ENCODE data around the gene PDCD10.

PDCD10 gene

DNA sequence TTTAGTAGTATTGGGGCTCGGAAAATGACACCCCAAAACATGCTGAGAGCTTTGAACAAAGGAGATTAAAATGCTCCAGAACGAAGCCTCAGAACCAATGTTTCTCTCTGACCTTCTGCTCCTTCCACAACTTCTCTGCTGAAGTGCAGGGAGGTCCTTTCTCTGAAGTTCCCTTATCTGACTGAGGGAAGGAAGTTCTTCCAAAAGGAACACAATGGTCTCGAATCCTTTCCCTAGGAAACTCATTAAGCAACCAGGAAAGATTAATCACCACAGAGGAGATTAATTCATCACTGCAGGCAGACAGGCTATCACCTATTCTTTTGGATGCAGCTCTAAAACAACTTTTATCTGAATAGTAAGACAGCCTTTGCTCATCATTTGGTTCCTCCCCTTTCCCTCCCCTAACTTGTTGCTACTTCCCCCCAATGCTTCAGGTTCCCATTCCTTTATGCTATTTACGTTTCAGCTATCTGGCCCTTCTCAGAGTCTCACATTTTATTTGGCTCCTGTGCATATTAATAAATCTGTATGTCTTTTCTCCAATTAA, 62.7 kb downstream of the PDCD10 start:
- DNase-seq, result no peak

DNA sequence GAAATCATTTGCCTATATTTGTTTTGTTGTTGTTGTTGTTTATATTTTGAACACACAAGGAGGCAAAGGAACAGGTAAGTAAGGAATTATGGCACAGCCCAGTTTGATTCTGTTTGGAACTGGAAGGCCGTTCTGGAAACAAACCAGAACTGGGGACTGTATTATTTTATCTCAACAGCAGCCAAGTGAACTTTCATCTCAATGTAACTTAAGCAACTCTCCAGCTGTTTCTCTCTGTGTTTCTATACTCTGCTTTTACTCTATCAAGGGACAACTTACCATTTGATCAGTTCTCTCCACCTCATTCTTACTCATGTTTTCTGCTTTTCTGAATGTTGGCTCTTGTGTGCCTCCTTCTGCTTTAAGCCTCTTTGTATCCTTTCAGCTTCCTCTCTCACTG, 65.0 kb downstream of the PDCD10 start:
- DNase-seq, result no peak

- DNase-seq, result no peak
Measured at GRCh38 chr3:167668651-167669050, 66.0 kb downstream of the PDCD10 start.

DNA sequence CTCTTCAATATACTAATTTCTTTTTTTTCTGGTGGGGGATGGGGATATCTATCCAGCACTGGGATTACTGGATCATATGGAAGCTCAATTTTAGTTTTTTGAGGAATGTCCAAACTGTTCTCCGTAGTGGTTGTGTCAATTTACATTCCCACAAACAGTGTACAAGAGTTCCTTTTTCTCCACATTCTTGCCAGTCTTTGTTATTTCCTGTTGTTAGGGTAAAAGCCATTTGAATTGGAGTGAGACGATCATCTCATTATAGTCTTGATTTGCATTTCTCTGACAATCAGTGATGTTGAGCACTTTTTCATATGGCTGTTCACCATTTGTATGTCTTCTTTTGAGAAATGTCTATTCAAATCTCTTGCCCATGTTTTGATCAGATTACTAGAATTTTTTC, 68.1 kb downstream of the PDCD10 start:
- DNase-seq, result no peak

DNA sequence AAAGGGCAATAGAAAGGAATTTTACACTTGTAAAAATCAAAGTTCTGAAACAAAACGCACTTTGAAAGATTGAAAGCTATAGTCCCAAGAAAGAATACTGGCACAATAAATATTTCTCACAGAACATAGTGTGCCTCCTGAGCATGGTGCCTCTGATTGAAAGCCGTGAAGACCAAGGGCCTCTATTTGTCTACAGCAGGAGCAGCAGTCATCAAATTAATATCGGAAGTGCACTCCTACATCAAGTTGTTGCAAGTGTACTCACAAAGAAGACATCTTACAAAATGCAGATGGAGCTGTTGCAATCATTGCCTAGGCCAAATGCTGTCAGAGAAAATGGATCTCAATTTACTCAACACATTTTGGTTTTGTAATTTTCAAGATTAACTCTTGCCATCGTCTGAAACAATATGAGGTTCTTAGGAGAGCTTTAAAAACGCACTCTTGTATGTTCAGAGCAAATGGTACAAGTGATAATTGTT, 71.7 kb downstream of the PDCD10 start:
- DNase-seq, result no peak

DNA sequence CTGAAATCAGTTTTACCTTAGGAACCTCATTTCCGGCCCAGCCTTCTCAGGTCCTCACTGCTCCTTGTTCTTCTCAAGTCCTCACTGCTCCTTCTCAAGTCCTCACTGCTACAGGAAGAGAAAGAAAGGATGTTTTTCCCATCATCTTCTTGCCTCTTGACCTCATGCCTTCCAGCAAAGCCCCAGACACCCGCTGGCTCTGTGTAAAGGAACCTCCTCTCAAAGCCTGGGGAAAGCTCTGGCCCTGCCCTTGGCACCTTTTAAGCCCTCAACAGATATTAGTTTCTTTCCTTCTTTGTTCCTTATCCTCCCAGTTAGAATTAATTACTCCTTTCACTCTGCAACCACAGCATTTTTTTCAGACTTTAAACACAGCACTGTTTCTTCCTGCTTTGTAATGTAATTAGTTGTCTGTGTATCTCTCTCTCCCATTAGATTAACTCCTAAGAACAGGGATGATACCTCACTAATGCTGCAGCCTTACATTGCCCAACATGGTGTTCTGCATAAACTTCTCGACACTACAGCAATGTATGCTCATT, 76.9 kb downstream of the PDCD10 start:
- no peak for DNase-seq

DNA sequence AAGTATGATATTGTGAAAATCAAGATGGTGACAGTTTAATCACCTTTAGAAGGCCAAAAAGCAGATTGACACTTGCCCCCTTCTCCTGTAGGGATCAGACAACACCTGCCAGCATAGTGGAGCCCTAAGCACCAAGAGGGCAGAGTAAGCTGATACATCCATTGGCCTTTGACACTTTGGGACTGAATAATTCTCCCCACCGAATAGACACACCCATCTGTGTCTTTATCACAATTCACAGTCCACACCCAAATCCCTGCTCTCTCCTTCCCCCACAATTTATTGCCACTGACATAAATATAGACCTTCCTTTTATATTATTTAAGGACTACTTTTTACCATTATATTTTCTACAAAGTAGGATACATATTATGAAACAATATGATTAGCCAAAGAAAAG, 77.9 kb downstream of the PDCD10 start:
- DNase-seq, result no peak

DNA sequence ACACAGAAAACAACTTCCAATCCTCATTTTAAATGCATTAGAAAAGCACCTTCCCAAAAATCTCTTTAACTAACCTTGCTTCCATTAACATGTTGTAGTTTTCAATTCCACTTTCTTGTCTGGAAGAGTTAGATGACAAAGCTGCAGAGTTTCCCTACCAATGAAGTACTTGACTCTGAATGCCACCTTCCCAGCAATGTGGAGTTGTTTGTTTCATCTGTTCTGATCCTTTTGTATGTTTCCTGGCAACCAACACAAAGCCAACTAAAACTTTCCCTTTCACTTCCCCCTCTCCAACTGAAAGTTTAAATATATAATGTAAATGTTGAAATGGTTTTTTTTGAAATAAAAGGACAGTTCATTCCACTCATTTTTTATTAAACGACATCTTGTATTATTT, 80.9 kb downstream of the PDCD10 start, which contains the start of gene WDR49:
Gene WDR49 (minus strand): TSS at position 183 of the 400 bp plus-strand sequence. CDS start 517 bp downstream, outside the sequence.
- DNase-seq, result no peak

DNA sequence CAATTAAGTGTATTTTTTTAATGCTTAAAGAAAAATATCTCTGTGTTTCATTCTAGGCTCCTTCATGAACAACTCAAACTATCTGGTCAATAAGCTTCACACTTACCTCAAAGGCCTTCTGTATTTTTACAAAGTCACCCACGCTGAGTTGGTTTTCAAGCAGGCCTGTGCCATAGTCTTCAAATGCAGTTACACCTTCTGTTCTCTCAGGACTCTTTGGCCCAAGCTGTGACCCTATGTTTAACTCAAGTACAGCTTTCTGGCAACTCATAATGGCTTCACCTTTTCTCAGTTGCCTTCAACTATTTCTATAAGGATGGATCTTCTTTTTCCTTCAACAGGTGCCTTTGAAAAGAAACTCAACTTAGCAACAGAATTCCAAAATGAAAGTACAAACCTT, 81.5 kb downstream of the PDCD10 start:
- no peak for DNase-seq

- no peak for DNase-seq
Measured at GRCh38 chr3:167651826-167652225, 82.9 kb downstream of the PDCD10 start.

GRCh38 chr3:167650459-167650858, 84.2 kb downstream of the PDCD10 start:
- DNase-seq, result no peak

- no peak for DNase-seq
Measured at GRCh38 chr3:167649746-167650145, 84.9 kb downstream of the PDCD10 start.

- DNase-seq, result no peak
Measured at GRCh38 chr3:167644611-167645010, 90.1 kb downstream of the PDCD10 start.

All from fibroblast of skin of right quadriceps (primary cell).